Adrenal gland (tissue), 12 donors: ENCODE data around the gene THAP8. TPM values are rescaled to one million over a fixed set of nuclear protein-coding genes. Genes with fewer than 3 reads are reported as not detected.

Experiments
- DNase-seq, 7 donors: peaks; one replicate each; pipeline ENCODE4 v3.0.0-alpha.2; 2019 to 2020
- H3K27ac ChIP-seq, 5 donors: fragments of 200-600 bp; sonication (generic) in 4 of 5; 1 replicate in 3 of 5; 2 replicates in 2 of 5; pipeline versions ENCODE4 v1.5.1 to v1.8.0; 2016 to 2020; ENCODE audit warnings: mild to moderate bottlenecking in 1 of 5
- H3K27me3 ChIP-seq: fragments of 200-600 bp; 2 replicates; pipeline ENCODE4 v1.8.0; 2021
- H3K36me3 ChIP-seq, 2 donors: fragments of 200-600 bp; replicated peaks in 1 of 2; 1 replicate in 1 of 2; 2 replicates in 1 of 2; pipeline versions ENCODE4 v1.5.1 to v1.8.0; 2018 to 2022
- H3K4me1 ChIP-seq, 2 donors: fragments of 200-600 bp; replicated peaks in 1 of 2; 1 replicate in 1 of 2; 2 replicates in 1 of 2; pipeline versions ENCODE4 v1.5.1 to v1.8.0; 2018 to 2021
- H3K4me3 ChIP-seq, 4 donors: fragments of 200-600 bp; sonication (generic) in 3 of 4; one replicate each; pipeline ENCODE4 v1.5.1; 2016 to 2018
- H3K9me3 ChIP-seq, 3 donors: fragments of 200-600 bp; sonication (generic) in 1 of 3; replicated peaks in 1 of 3; 1 replicate in 2 of 3; 2 replicates in 1 of 3; pipeline versions ENCODE4 v1.5.1 to v1.8.0; 2016 to 2021
- POLR2A ChIP-seq, 2 donors: fragments of 450-650 bp; IDR thresholded peaks; one replicate each; pipeline ENCODE4 v1.6.1; 2017; ENCODE audit warnings: antibody characterized with exemption in 2 of 2, mild to moderate bottlenecking in 2 of 2, moderate library complexity in 1 of 2
- WGBS, 4 donors: extraction: QIAGEN DNeasy Blood & Tissue Kit in 2 of 4; methylation state at CpG; one replicate each; pipeline versions ENCODE4 v1.1.5 to v1.1.7; 2013 to 2017; 5-methylcytosine and 5-hydroxymethylcytosine counted together
- intact Hi-C, 2 donors: fragments of 100-400 bp; cut with DNase I; formaldehyde crosslinking; loops; one replicate each; pipeline versions ENCODE4 v1.14.1 to v1.15.0; 2022 to 2023
- polyA plus RNA-seq, 3 donors: library from polyadenylated mRNA; stranded (reverse); fragments of 200-250 nt in 2 of 3; fragments of 350-450 nt in 1 of 3; fragmentation: Illumina TruSeq in 1 of 3; extraction: RNeasy Lipid Tissue Mini Kit (QIAGEN cat#74804) in 1 of 3; gene quantifications; one replicate each; pipeline ENCODE4 v1.2.3, GENCODE V29; 2013 to 2014
- total RNA-seq, 9 donors: library from RNA; depleted of rRNA in 4 of 9; stranded (reverse); fragments of >200 nt in 4 of 9; fragments of 120-200 nt in 1 of 9; fragmentation: NEBNext Ultra II Directional in 1 of 9; extraction: Animal tissue kit (Norgen Biotek cat#: 25700) in 1 of 9; gene quantifications; one replicate each; pipeline versions ENCODE4 v1.1.0 to v1.2.4, GENCODE V29; 2013 to 2023
- TF ChIP-seq, protein P1 (sequence below), 6 experiments: fragments of 450-650 bp in 4 of 6; fragments of 200-600 bp in 2 of 6; sonication (generic) in 1 of 6; IDR thresholded peaks; 1 replicate in 5 of 6; 2 replicates in 1 of 6; pipeline versions ENCODE4 v1.5.1 to v1.8.0; 2016 to 2021; ENCODE audit warnings: antibody characterized with exemption in 6 of 6, mild to moderate bottlenecking in 2 of 6, moderate library complexity in 1 of 6
- donor health status: healthy with polysubstance abuse.
- donor health status: Bipolar disorder and iron deficiency.
- donor health status: DM: yes; HTN: yes; CAD: no.
- donor health status: DM: no; HTN: no; CAD: no.
- donor health status: DM: no; HTN: no; CAD: no.
- donor health status: DM: yes; HTN: yes; CAD: no.

THAP8 gene
- total and polyA plus RNA-seq, 12 donors, result 3.2 to 15.9 (median 5.9) TPM

DNA sequence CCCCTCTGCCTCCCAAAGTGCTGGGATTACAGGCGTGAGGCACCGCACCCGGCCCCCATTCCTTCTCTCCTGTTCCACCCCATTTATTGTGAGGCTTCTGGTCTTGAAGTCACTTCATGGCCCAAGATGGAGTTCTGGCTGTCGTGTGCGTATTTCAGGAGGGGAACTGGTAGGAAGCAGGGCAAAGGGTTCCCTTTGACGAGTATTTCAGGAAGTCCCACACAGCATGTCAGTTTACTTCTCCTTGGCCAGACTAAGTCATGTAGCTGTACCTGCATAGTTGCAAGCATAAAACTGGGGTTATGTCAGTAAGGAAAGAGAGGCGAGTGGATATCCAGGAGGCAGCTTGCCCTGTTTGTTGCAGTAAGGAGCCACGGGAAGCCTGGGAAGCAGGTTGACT lies 10.7 kb upstream of the THAP8 start:
- DNase-seq, result no peak
- intact Hi-C loops, result loop anchor here in 1 of 2 donors (10.0 kb wide), 1 partner anchor 50 kb away; the partner anchor contains the start of genes OVOL3, POLR2I and TBCB
- 92 to 93% (median 92%) methylated on average over 8 of the region's 8 CpGs for WGBS, 4 donors

DNA sequence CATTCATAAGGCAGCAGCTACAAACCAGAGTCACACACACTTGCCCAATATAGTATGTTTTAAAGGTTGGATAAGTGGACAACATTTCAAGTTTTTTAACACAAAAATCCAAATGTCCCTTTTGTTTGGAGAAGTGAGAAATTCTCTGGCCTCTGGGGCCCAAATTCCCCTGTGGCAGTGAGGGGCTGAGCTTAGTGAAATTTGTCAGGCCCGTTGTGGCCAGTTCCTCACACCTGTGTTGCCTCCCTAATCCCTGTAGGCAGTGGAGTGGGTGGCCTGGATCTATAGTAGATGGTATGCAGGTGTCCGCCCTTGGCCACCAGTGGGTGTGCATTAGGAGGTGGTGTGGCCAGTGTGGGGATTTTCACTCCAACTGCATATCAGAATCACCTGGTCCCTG lies 7.3 kb upstream of the THAP8 start:
- WGBS, 4 donors, result 84 to 100% (median 95%) methylated on average over 2 of the region's 2 CpGs
- intact Hi-C loops, result loop anchor here in 1 of 2 donors (10.0 kb wide), 1 partner anchor 53 kb away; the partner anchor contains the start of genes OVOL3, POLR2I and TBCB
- Histone ChIP-seq H3K4me1 (no peaks in the 10 kb centered on the region), H3K4me3 (no peak overlapping the region), H3K27me3 (no peaks in the 10 kb centered on the region), H3K36me3 (no peaks in the 10 kb centered on the region), H3K9me3 (no peaks in the 10 kb centered on the region), H3K27ac (no peak overlapping the region)
- TF ChIP-seq, protein P1, sequence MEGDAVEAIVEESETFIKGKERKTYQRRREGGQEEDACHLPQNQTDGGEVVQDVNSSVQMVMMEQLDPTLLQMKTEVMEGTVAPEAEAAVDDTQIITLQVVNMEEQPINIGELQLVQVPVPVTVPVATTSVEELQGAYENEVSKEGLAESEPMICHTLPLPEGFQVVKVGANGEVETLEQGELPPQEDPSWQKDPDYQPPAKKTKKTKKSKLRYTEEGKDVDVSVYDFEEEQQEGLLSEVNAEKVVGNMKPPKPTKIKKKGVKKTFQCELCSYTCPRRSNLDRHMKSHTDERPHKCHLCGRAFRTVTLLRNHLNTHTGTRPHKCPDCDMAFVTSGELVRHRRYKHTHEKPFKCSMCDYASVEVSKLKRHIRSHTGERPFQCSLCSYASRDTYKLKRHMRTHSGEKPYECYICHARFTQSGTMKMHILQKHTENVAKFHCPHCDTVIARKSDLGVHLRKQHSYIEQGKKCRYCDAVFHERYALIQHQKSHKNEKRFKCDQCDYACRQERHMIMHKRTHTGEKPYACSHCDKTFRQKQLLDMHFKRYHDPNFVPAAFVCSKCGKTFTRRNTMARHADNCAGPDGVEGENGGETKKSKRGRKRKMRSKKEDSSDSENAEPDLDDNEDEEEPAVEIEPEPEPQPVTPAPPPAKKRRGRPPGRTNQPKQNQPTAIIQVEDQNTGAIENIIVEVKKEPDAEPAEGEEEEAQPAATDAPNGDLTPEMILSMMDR (IDR thresholded peaks at IDR 0.05), result no peak
- TF ChIP-seq POLR2A (IDR thresholded peaks at IDR 0.05), result no peak
- no peak for DNase-seq

More for the DNA sequence above, 10.7 kb upstream of the THAP8 start:
- no peak overlapping the region for H3K27ac ChIP-seq
- no peaks in the 10 kb centered on the region for H3K4me1 ChIP-seq
- no peak overlapping the region for H3K4me3 ChIP-seq
- no peaks in the 10 kb centered on the region for H3K27me3 ChIP-seq
- no peaks in the 10 kb centered on the region for H3K36me3 ChIP-seq
- TF ChIP-seq POLR2A (IDR thresholded peaks at IDR 0.05), result no peak
- TF ChIP-seq, protein P1 (IDR thresholded peaks at IDR 0.05), result no peak
- no peaks in the 10 kb centered on the region for H3K9me3 ChIP-seq

DNA sequence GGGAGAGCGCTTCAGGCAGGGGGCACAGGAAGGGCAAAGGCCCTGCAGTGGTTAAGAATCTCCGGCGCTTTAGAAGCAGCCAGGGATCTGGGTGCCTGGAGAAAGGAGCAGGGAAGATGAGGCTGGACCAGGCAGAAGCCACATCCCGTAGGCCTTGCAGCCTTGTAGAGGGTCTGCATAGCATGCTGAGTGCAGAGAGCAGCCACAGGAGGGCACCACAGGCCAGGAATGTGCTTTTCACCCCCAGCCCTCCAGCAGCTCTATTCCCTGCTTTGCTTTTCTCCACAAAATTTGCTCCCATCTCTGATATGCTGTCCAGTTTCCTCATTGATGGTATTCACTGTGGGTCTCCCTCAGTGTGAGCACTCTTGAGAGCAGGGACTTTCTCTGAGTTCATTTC lies 6.3 kb upstream of the THAP8 start:
- H3K36me3 ChIP-seq, result no peaks in the 10 kb centered on the region
- intact Hi-C loops, result loop anchor here in 1 of 2 donors (10.0 kb wide), 1 partner anchor 54 kb away; the partner anchor contains the start of genes OVOL3, POLR2I and TBCB
- no peak overlapping the region for H3K4me3 ChIP-seq
- peaks cover 0 to 2% of the 10 kb centered on the region in 2 donors for H3K4me1 ChIP-seq
- TF ChIP-seq POLR2A (IDR thresholded peaks at IDR 0.05), result no peak
- TF ChIP-seq, protein P1 (IDR thresholded peaks at IDR 0.05), result peak; percentile 19 to 72 (median 58)
- peak; percentile 40 to 76 (median 70) for DNase-seq
- H3K27ac ChIP-seq, result no peak overlapping the region
- H3K9me3 ChIP-seq, result no peaks in the 10 kb centered on the region
- WGBS, 4 donors, result 63 to 80% (median 75%) methylated on average over 4 of the region's 4 CpGs
- H3K27me3 ChIP-seq, result no peaks in the 10 kb centered on the region

DNA sequence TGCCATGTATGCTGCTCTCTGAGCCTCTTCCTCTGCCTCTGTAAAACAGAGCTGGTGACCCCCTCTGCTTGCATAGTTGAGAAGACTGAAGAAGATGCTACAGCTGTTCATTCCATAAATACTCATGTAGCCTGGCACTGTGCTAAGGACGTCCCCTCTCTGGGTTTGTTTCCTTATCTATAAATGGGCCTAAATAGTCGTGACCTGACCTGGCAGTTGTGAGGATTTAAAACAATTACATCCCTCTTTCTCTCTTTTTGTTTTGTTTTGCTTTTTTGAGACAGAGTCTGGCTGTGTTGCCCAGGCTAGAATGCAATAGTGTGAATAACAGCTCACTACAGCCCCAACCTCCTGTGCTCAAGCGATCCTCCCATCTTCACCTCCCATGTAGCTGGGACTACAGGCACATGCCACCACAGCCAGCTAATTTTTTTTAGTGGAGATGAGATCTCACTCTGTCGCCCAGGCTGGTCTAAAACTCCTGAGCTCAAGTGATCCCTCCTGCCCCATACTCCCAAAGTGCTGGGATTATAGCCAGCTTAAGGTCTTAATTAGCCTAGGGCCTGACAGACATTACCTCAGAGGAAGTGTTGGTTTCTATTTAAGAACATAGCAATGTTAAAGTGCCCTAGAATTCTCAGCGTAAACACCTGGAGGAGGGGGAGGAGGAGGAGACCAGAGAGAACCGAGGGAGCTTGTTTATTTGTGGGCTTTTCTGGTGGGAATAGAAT lies 5.3 kb upstream of the THAP8 start:
- no peak overlapping the region for H3K4me3 ChIP-seq
- TF ChIP-seq, protein P1 (IDR thresholded peaks at IDR 0.05), result no peak
- no peak for TF ChIP-seq POLR2A (IDR thresholded peaks at IDR 0.05)
- H3K4me1 ChIP-seq, result peaks cover 0 to 9% of the 10 kb centered on the region in 2 donors
- no peak for DNase-seq
- H3K36me3 ChIP-seq, result no peaks in the 10 kb centered on the region
- 90 to 95% (median 94%) methylated on average over 5 to 6 of the region's 6 CpGs for WGBS, 4 donors
- intact Hi-C loops, result loop anchor here in 1 of 2 donors (5.0 kb wide), 1 partner anchor 113 kb away; no protein-coding TSS in a partner anchor
- H3K27me3 ChIP-seq, result no peaks in the 10 kb centered on the region
- H3K27ac ChIP-seq, result no peak overlapping the region
- no peaks in the 10 kb centered on the region for H3K9me3 ChIP-seq
